Stimulated activated CD8-positive, alpha-beta memory T cell treated with anti-CD3 and anti-CD28 coated beads, Interleukin-15, amount 100 ng/mL, for 4 hours (primary cell): Measurements from ENCODE around the gene CYP19A1.
"Not testable (repeated sequence)": the region's sequence is repeated elsewhere in the genome, so short reads cannot be mapped to it uniquely, and the experiment has no call there.

Experiments used
- DNase-seq, 2 donors: peaks; one replicate each; pipeline ENCODE4 v3.0.0-alpha.2; 2020; ENCODE audit warnings: low read depth in 2 of 2

CYP19A1 gene

GRCh38 chr15:51212909-51213308 lies 125.5 kb downstream of the CYP19A1 start:
- no peak for DNase-seq

DNA sequence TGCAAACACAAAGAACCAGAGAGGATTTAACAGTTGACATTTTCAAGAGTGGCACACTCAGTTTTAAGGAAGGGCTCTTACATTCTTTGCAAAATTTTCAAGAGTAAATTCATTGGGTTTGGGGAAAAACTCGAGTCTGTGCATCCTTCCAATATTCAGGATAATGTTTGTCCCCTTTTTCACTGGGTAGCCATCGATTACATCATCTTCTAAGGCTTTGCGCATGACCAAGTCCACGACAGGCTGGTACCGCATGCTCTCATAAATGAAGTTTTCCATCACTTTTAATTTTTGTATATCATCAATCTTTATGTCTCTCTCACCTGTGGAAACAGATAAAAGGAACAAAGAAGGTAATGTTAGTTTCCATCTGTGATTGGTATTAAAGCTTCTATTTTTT lies 126.2 kb downstream of the CYP19A1 start:
- DNase-seq, result no peak

- DNase-seq, result no peak
These were observed 133.1 kb downstream of the CYP19A1 start for GRCh38 chr15:51205050-51205975.

- no peak for DNase-seq
These were observed 134.6 kb downstream of the CYP19A1 start for GRCh38 chr15:51203797-51204196.

DNA sequence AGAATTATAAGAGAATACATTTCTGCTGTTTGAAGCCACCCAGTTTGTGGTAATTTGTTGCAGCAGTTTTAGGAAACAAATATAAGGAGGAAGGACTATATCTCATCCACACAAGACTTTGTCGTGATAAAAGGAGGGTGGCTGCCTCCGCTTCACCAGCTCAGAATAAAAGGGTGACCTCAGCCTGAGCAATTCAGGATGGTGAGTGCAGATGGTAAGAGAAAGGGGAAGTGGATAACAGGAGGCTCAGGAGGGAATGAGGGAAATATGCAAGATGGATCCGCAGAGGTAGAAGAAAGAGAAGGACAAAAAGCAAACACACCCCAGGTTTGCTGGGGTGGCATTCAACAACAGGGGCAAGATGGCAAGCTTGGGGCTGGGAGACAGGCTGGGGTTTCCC lies 135.6 kb downstream of the CYP19A1 start:
- no peak for DNase-seq

- DNase-seq, result no peak
These were observed 136.8 kb downstream of the CYP19A1 start for GRCh38 chr15:51201581-51201980.

- DNase-seq, result no peak
These were observed 137.6 kb downstream of the CYP19A1 start for GRCh38 chr15:51200792-51201191.

DNA sequence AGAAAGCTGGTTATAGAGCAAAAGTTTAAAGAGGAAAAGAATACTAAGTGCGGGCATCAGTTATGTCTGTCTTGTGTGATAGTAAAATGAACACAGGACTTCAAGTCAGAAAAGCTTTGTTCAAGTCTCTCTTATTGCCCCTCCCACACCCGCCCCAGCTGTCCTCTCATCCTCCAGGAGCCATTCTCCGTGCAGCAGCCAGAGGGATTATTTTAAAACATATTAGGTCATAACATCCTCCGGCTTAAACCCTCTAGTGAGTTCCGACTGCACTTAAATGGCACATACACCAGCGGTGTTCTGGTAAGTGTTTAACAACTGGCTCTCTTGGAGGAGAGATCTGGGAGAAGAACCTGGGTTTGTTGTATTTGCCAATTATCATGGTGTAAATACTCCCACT lies 138.9 kb downstream of the CYP19A1 start:
- DNase-seq, result no peak

GRCh38 chr15:51198701-51199232 lies 139.6 kb downstream of the CYP19A1 start:
- no peak for DNase-seq

DNA sequence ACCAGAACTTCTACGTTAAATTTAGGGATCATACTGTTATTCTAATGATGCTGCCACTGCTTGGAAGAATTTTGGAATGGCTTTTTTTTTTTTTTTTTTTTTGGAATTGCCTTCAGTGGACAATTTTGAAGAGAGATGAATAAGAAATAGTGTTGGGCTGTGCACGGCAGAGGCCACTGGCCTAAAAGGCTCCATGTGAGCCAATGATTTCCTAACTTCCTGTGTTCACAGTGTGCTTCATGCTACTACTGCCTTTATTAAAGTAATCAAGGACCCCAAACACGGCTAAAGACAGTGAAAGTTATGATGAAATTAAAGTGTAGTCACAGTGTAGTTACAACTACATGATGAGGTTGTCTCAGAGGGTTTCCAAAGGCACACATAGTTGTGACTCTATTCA lies 142.9 kb downstream of the CYP19A1 start:
- DNase-seq, result no peak

DNA sequence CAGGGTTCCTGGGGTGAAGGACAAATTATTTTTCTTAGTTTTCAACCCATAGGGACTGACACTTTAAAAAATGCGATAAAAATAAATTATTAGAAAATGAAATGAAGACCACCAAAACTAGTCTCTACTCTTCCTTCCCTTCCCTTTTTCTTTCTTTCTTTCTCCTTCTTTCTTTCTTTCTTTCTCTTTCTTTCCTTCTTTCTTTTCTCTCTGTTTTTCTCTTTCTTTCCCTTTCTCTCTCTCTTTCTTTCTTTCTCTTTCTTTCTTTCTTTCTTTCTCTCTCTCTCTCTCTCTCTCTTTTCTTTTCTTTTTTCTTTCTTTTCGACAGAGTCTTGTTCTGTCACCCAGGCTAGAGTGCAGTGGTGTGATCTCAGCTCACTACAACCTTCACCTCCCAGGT lies 144.4 kb downstream of the CYP19A1 start:
- no peak for DNase-seq

DNA sequence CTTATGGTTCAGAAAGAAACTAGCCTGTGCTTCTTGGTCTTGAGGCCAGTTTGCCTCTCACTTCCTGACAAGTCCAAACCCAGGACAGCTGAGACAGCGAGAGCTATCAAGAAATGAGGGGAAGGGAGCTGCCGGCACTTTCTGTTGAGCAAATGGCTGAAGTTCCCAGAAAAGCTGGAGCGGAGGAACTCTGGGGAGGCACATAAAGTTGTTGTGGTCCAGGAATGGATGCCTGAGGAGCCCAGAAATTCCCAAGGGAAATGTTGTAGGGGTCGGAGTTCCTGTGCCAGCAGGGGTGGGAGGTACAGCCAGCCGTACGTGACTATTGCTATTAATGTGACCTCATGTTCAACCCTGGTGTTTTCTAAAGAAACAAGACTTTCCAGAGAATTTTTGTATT lies 144.9 kb downstream of the CYP19A1 start:
- no peak for DNase-seq

DNA sequence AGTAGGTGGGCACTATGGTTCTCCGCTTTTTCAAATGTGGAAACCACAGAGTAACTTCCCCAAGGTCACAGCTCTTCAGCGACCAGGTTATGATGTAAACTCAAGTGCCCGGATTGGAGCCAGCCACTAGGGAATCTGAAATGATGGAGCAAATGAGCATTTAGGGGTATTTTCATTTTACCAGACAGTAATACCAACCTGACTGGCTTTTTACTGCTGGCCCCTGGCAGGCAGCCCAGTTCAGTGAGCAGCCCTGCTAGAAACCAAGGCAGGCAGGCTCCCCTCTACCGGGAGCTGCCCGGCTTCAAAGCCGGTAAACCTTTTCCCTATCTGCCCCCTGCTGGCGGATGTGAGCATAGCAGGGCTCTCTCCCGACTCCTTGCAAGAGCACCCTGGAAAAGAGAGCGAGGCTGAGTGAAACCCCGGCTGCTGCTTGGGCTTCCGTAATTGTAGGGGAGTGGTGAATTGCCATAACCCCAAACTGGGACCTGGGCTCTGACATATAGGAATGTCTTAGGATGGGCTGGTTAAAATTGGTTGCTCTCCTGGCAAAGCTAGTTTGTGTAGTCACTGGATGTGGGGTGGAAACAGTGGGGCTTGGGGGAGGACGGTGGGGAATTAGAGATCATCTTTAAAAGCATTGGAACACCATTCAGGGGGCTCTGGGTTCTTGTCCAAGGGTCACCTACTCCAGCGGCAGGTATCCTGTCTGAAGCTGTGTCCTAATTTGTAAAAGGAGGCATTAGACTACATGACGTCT lies 145.7 kb downstream of the CYP19A1 start:
- DNase-seq, result peak in 1 of 2 donors; percentile 50

DNA sequence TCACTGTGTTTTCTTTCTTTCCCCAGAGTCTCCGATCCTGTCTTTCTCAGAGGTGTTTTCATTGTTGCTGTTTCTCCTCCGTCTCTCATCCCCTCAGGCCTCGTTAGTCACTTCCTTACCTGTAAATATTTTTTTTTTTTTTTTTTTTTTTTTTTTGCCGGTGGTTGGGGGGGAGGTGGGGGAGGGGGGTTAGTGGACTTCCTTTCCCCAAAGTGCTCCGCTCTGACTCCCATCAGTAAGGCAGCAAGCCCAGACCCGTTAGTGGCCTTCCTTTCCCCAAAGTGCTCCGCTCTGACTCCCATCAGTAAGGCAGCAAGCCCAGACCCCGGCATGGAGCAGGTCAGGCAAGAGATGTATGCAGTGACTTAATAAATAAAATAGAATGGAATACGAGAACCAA lies 146.6 kb downstream of the CYP19A1 start:
- DNase-seq, result no peak

DNA sequence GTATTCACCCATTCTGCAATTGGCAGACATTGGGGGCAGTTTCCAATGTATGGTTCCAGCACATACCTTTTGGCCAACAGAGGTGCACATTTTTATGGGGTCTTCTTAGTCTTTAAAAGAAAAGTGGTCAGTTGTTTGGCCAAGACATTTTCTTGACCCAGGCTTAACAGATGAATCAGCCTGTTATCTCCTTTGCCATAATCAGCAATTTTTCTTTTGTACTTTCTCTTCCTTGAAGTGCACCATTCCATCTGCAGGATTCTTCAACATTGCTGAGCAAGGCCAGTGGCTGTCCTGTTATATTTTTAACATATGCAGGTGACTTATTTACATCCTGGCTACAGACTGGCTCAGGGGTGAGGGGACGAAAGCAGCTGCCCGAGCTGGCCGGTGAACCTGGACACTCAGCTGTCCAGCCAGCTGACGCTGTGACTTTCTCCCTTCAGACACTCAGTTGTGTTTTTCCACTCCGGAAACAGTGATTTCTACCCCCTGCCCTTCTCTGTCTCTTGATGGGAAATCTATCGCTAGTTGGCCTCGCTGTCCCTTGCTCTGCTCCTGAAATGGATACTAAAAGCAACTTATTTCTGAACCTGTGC lies 147.2 kb downstream of the CYP19A1 start:
- DNase-seq, result no peak

- no peak for DNase-seq
These were observed 147.8 kb downstream of the CYP19A1 start for GRCh38 chr15:51190424-51191068.

GRCh38 chr15:51189669-51190385 lies 148.6 kb downstream of the CYP19A1 start:
- DNase-seq, result no peak

DNA sequence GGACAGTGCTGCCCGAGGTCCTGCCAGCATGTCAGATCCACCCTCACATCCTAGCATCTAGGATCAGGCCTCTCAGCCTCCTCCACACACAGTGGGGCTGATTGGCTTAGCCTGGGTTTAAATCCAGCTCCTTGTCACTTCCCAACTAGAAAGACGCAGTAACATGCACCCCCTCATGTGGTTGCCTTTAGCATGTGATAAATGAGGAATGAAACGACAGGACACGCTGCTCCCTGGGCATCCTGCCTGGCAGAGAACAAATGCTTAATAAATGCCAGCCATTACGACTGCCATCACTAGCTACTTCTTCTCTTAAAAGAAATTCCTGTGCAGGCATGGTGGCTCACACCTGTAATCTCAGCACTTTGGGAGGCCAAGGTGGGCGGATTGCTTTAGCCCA lies 149.6 kb downstream of the CYP19A1 start:
- DNase-seq, result not testable (repeated sequence)

- no peak for DNase-seq
These were observed 151.5 kb downstream of the CYP19A1 start for GRCh38 chr15:51186891-51187290.

- no peak for DNase-seq
These were observed 152.2 kb downstream of the CYP19A1 start for GRCh38 chr15:51186181-51186705.
